K562 (cell line): Measurements from ENCODE around the gene PTBP3. TPM values are rescaled to one million over a fixed set of nuclear protein-coding genes. Genes with fewer than 3 reads are reported as not detected.
A peak's percentile ranks its signal among the peaks of the same experiment; 100 is the strongest.

Experiments
- ATAC-seq: fragments of 200-7000 bp; cut with Tn5 transposase; 3 replicates; pipeline ENCODE4 v1.9.1; 2020; ENCODE audit warnings: moderate library complexity
- BruUV-seq: library from RNA; stranded (reverse); fragments of 400-500 nt; replicated peaks from 2 replicates; lab custom pipeline; 2021; lab: Mats Ljungman, UMichigan
- CTCF ChIA-PET: fragments of 300-600 bp; formaldehyde crosslinking; extraction: SDS; loops from one replicate; lab custom pipeline; 2021; ENCODE audit warnings: low intra/inter-chr PET ratio; lab: Yijun Ruan, JAX
- POLR2A ChIA-PET: fragments of 300-600, 350-650 bp; sonication (Branson Sonifier 250); formaldehyde crosslinking; extraction: SDS; loops from one replicate; lab custom pipeline; 2021; ENCODE audit warnings: antibody characterized with exemption, inconsistent platforms; lab: Yijun Ruan, JAX
- DNase-seq, 4 experiments: peaks; one replicate each; pipeline versions ENCODE4 v3.0.0 to v3.0.0-alpha.2; 2011 to 2018; ENCODE audit warnings: low spot score in 3 of 4, mixed read lengths in 3 of 4; ENCODE audit errors: extremely low read depth in 1 of 4
- FAIRE-seq: peaks from 2 replicates; lab custom pipeline; 2011; peaks lifted over from hg19 to GRCh38; lab: Jason Lieb, UNC
- H2AFZ ChIP-seq: 2 replicates; pipeline ENCODE4 v1.6.0; 2011; ENCODE audit warnings: low read depth, low read length, control low read depth, inconsistent platforms
- H3K27ac ChIP-seq: fragments of 200-600 bp; 3 replicates; pipeline ENCODE4 v1.8.0; 2011; ENCODE audit warnings: low read depth, mild to moderate bottlenecking, control low read depth, inconsistent platforms, low read length, moderate library complexity, mixed read lengths; ENCODE audit errors: extremely low read depth
- H3K27me3 ChIP-seq, 2 experiments: fragments of 300-600 bp in 1 of 2; 2 replicates in 1 of 2; 3 replicates in 1 of 2; pipeline versions ENCODE4 v1.6.0 to v1.8.0; 2011; ENCODE audit warnings: inconsistent platforms in 2 of 2, low read length in 2 of 2, mild to moderate bottlenecking in 1 of 2, mixed read lengths in 1 of 2, moderate library complexity in 1 of 2; ENCODE audit not compliant: control insufficient read depth in 2 of 2, insufficient read depth in 2 of 2
- H3K36me3 ChIP-seq: fragments of 300-600 bp; 3 replicates; pipeline ENCODE4 v1.8.0; 2011; ENCODE audit warnings: mild to moderate bottlenecking, low read length, inconsistent platforms; ENCODE audit not compliant: control insufficient read depth, insufficient read depth
- H3K4me1 ChIP-seq, 2 experiments: fragments of 200-600 bp in 1 of 2; replicated peaks in 1 of 2; 2 replicates in 1 of 2; 3 replicates in 1 of 2; pipeline versions ENCODE4 v1.5.1 to v1.8.0; 2011; ENCODE audit warnings: inconsistent platforms in 2 of 2, low read length in 2 of 2, mild to moderate bottlenecking in 1 of 2, mixed read lengths in 1 of 2, moderate library complexity in 1 of 2; ENCODE audit not compliant: control insufficient read depth in 2 of 2, insufficient read depth in 2 of 2
- H3K4me2 ChIP-seq: 2 replicates; pipeline ENCODE4 v1.6.1; 2011; ENCODE audit warnings: low read length, control low read depth, inconsistent platforms, mixed read lengths; ENCODE audit not compliant: insufficient read depth
- H3K4me3 ChIP-seq: fragments of 200-600 bp; sonication (generic), shearing (Covaris generic); 2 replicates; pipeline ENCODE4 v1.5.1; 2016; ENCODE audit warnings: control low read depth, inconsistent platforms
- H3K79me2 ChIP-seq: fragments of 200-600 bp; 3 replicates; pipeline ENCODE4 v1.8.0; 2011; ENCODE audit warnings: low read length, inconsistent platforms; ENCODE audit not compliant: control insufficient read depth, insufficient read depth
- H3K9ac ChIP-seq, 2 experiments: 2 replicates each; pipeline versions ENCODE4 v1.6.0 to v1.6.1; 2011; ENCODE audit warnings: low read depth in 2 of 2, low read length in 2 of 2, control low read depth in 1 of 2, inconsistent platforms in 1 of 2, mild to moderate bottlenecking in 1 of 2, mixed read lengths in 1 of 2; ENCODE audit not compliant: insufficient read depth in 1 of 2
- H3K9me1 ChIP-seq: one replicate; pipeline ENCODE4 v1.6.0; 2011; ENCODE audit warnings: inconsistent platforms, mild to moderate bottlenecking, low read length, moderate library complexity; ENCODE audit not compliant: control insufficient read depth, insufficient read depth
- H3K9me3 ChIP-seq: replicated peaks from 2 replicates; pipeline ENCODE4 v1.5.1; 2011; ENCODE audit warnings: low read depth, low read length, inconsistent platforms; ENCODE audit not compliant: control insufficient read depth, insufficient read depth
- H4K20me1 ChIP-seq: replicated peaks from 2 replicates; pipeline ENCODE4 v1.6.1; 2011; ENCODE audit warnings: low read length, inconsistent platforms, mixed read lengths; ENCODE audit not compliant: control insufficient read depth, insufficient read depth
- CEBPB ChIP-seq: fragments of 450-650 bp; IDR thresholded peaks from 2 replicates; pipeline ENCODE4 v1.6.1; 2016; ENCODE audit warnings: missing genetic modification characterization, missing compliant biosample characterization
- EHMT2 ChIP-seq: fragments of 450-650 bp; IDR thresholded peaks from 2 replicates; pipeline ENCODE4 v1.6.1; 2018; ENCODE audit warnings: antibody characterized with exemption
- NFIC ChIP-seq: fragments of 450-650 bp; IDR thresholded peaks from 2 replicates; pipeline ENCODE4 v1.6.1; 2017; ENCODE audit warnings: mild to moderate bottlenecking, inconsistent platforms
- NR2F6 ChIP-seq: fragments of 450-650 bp; formaldehyde crosslinking; IDR thresholded peaks from 2 replicates; pipeline ENCODE4 v1.4.0; 2020; ENCODE audit warnings: mild to moderate bottlenecking
- YY1 ChIP-seq, 3 experiments: IDR thresholded peaks; 2 replicates each; pipeline ENCODE4 v1.6.1; 2011; ENCODE audit warnings: low read length in 2 of 3, mild to moderate bottlenecking in 2 of 3, moderate library complexity in 2 of 3, borderline replicate concordance in 1 of 3, control low read depth in 1 of 3, low read depth in 1 of 3; ENCODE audit not compliant: insufficient read depth in 3 of 3, insufficient replicate concordance in 2 of 3, control insufficient read depth in 1 of 3, insufficient read length in 1 of 3; ENCODE audit errors: extremely low read depth in 1 of 3
- WGBS: fragments of 100-300 bp; shearing (Covaris generic); methylation state at CpG from one replicate; pipeline ENCODE4 v1.1.6; 2016; ENCODE audit warnings: low coverage, mixed read lengths; ENCODE audit not compliant: insufficient coverage; ENCODE audit errors: missing lambda C conversion rate; 5-methylcytosine and 5-hydroxymethylcytosine counted together
- in situ Hi-C: fragments of 300-500 bp; cut with MboI; formaldehyde crosslinking; loops from 4 replicates; pipeline ENCODE4 v1.15.0; 2018; ENCODE audit warnings: inconsistent platforms, mixed read lengths
- intact Hi-C: fragments of 100-400 bp; cut with micrococcal nuclease; formaldehyde crosslinking; loops from 2 replicates; pipeline ENCODE4 v1.14.2; 2022
- polyA plus RNA-seq, 8 experiments: library from polyadenylated mRNA; depleted of rRNA in 4 of 8; stranded (reverse) in 5 of 8; unstranded in 3 of 8; fragments of >200 nt; fragmentation: Nextera tagmentation in 2 of 8; fragmentation: Illumina TruSeq in 1 of 8; extraction: Ambion mirVana in 2 of 8; extraction: Trizol in 1 of 8; gene quantifications; 2 replicates each; pipeline versions ENCODE4 v1.2.1 to v1.2.3, GENCODE V29; 2011 to 2014; ENCODE audit warnings: inconsistent platforms in 1 of 8, missing spikeins in 1 of 8
- total RNA-seq, 7 experiments: library from RNA; depleted of rRNA in 6 of 7; stranded (reverse); fragments of >200 nt in 6 of 7; fragmentation: Illumina TruSeq in 2 of 7; extraction: Trizol in 2 of 7; gene quantifications; 2 replicates each; pipeline versions ENCODE4 v1.2.1 to v1.2.3, GENCODE V29; 2011 to 2021; ENCODE audit warnings: low replicate concordance in 1 of 7
- TF ChIP-seq, protein P1 (sequence below), 3 experiments: fragments of 200-800 bp in 1 of 3; sonication (Bioruptor generic) in 1 of 3; sonication (generic) in 1 of 3; formaldehyde crosslinking in 1 of 3; IDR thresholded peaks; 2 replicates each; pipeline versions ENCODE4 v1.6.1 to v1.8.0; 2016 to 2022; ENCODE audit warnings: mild to moderate bottlenecking in 2 of 3, missing compliant biosample characterization in 2 of 3, missing genetic modification characterization in 2 of 3, missing genetic modification reagents in 1 of 3
- TF ChIP-seq, protein P2 (sequence below): sonication (generic); formaldehyde crosslinking; IDR thresholded peaks from 2 replicates; pipeline ENCODE4 v1.8.0; 2023; ENCODE audit warnings: mild to moderate bottlenecking, missing genetic modification reagents

The PTBP3 gene
- total and polyA plus RNA-seq, 9 of the 15 experiments (the other 6 are each of a cell fraction or from before 2014, with no cell fraction given) = 22.4 to 132 (median 68.0) TPM

DNA sequence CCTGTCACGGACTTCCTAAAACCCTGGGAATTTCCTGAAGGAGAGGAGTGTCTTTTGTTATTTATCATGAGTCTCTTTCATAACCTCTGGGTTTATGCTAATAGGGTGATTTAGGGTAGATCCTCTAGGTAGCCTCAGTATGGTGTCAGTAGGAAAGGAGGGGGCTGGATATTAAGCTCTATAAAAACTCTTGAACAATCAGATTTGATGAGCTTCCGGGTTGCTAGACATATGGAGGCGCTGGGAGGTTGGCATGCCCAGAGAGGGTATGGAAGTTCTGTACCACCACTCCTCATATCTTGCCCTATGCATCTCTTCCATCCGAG lies 15.6 kb upstream of the PTBP3 start (continued):
- TF ChIP-seq, protein P1, sequence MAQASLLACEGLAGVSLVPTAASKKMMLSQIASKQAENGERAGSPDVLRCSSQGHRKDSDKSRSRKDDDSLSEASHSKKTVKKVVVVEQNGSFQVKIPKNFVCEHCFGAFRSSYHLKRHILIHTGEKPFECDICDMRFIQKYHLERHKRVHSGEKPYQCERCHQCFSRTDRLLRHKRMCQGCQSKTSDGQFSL (CRISPR knock-in tag; IDR thresholded peaks at IDR 0.05) = no peak
- TF ChIP-seq, protein P1 (tag; IDR thresholded peaks at IDR 0.05) = no peak

DNA sequence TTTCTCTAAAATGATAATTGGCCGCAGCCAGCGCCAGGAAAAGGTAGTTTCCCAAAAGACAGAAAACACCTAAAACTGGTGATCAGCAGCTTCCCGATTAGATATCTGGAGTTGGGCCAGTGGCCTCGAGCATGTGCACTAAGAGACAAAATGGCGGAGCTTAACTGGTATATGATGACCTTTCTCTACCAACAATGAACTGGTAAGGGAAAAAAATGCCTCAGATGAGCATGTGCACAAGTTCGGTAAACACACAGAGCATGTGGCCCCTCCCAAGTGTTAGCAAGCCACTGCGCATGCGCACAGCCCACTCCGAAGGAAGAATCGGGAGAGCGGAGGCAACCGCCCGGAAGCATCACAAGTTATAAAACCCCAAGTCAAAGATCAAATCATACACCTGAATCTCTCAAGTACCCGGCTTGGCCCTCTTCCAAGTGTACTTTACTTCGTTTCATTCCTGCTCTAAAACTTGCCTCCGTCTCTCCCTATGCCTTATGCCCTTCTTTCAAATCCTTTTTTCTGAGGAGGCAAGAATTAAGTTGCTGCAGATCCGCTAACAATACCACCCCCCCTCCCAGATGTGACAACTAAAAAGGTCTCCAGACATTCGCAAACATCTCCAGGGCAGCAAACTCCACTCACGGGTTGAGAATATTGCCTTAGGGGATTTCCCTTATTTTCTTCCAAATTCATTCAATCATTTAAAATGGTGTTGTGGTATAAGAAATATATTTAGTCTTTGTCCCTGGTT lies 15.0 kb upstream of the PTBP3 start:
- H3K27ac ChIP-seq = no peak overlapping the region
- H3K79me2 ChIP-seq = no peaks in the 10 kb centered on the region
- CTCF ChIA-PET = no interaction called here
- H3K4me1 ChIP-seq = no peaks in the 10 kb centered on the region
- no peak for DNase-seq
- no peaks in the 10 kb centered on the region for H3K9me3 ChIP-seq
- intact Hi-C loops (no loop called here), in situ Hi-C loops (no loop called here)
- TF ChIP-seq EHMT2 = 0 out of 2 replicates have a peak, but pooled peaks have one; percentile 8
- TF ChIP-seq, protein P2, sequence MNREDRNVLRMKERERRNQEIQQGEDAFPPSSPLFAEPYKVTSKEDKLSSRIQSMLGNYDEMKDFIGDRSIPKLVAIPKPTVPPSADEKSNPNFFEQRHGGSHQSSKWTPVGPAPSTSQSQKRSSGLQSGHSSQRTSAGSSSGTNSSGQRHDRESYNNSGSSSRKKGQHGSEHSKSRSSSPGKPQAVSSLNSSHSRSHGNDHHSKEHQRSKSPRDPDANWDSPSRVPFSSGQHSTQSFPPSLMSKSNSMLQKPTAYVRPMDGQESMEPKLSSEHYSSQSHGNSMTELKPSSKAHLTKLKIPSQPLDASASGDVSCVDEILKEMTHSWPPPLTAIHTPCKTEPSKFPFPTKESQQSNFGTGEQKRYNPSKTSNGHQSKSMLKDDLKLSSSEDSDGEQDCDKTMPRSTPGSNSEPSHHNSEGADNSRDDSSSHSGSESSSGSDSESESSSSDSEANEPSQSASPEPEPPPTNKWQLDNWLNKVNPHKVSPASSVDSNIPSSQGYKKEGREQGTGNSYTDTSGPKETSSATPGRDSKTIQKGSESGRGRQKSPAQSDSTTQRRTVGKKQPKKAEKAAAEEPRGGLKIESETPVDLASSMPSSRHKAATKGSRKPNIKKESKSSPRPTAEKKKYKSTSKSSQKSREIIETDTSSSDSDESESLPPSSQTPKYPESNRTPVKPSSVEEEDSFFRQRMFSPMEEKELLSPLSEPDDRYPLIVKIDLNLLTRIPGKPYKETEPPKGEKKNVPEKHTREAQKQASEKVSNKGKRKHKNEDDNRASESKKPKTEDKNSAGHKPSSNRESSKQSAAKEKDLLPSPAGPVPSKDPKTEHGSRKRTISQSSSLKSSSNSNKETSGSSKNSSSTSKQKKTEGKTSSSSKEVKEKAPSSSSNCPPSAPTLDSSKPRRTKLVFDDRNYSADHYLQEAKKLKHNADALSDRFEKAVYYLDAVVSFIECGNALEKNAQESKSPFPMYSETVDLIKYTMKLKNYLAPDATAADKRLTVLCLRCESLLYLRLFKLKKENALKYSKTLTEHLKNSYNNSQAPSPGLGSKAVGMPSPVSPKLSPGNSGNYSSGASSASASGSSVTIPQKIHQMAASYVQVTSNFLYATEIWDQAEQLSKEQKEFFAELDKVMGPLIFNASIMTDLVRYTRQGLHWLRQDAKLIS = no peak
- peak; percentile 53 for TF ChIP-seq NFIC
- TF ChIP-seq CEBPB = no peak
- no peak for TF ChIP-seq NR2F6 (CRISPR knock-in tag)
- peak in 1 of 3 experiments; percentile 26 for TF ChIP-seq YY1 (IDR thresholded peaks at IDR 0.05; ENCODE audit: borderline replicate concordance in 1 of 3, control insufficient read depth in 1 of 3, extremely low read depth in 1 of 3, insufficient read depth in 3 of 3, insufficient read length in 1 of 3, insufficient replicate concordance in 2 of 3, low read depth in 1 of 3, low read length in 2 of 3)
- BruUV-seq = no TSS peak
- no peak overlapping the region for H3K9ac ChIP-seq
- H3K27me3 ChIP-seq = no peaks in the 10 kb centered on the region
- H3K36me3 ChIP-seq = no peaks in the 10 kb centered on the region
- no peak for ATAC-seq
- FAIRE-seq = no peak
- H3K4me3 ChIP-seq = no peak overlapping the region
- no peak overlapping the region for H3K4me2 ChIP-seq
- no peaks in the 10 kb centered on the region for H3K9me1 ChIP-seq
- POLR2A ChIA-PET = no interaction called here
- peak overlapping the region; percentile 47; the same call in 1 of the 2 replicates for H2AFZ ChIP-seq
- 76% methylated on average over 19 of the region's 19 CpGs for WGBS
- H4K20me1 ChIP-seq = no peaks in the 10 kb centered on the region
